NCI-H1694 (cell line): ENCODE measurements around the gene POC1B.
"Not testable (repeated sequence)": the region's sequence is repeated elsewhere in the genome, so short reads cannot be mapped to it uniquely, and the experiment has no call there.

Experiments used
- DNase-seq: peaks from one replicate; lab custom pipeline; 2025; lab: John Stamatoyannopoulos, UW

POC1B gene

GRCh38 chr12:89461649-89462612 lies 63.9 kb downstream of the POC1B start:
- DNase-seq = peak; percentile 17

GRCh38 chr12:89461190-89461589 lies 64.7 kb downstream of the POC1B start:
- no peak for DNase-seq

GRCh38 chr12:89459279-89459678 lies 66.6 kb downstream of the POC1B start:
- not testable (repeated sequence) for DNase-seq

GRCh38 chr12:89456565-89456964 lies 69.3 kb downstream of the POC1B start:
- no peak for DNase-seq

GRCh38 chr12:89454080-89454848 lies 71.6 kb downstream of the POC1B start:
- no peak for DNase-seq

- no peak for DNase-seq
These were observed 72.5 kb downstream of the POC1B start for GRCh38 chr12:89453121-89453978.

GRCh38 chr12:89451841-89452251 lies 74.0 kb downstream of the POC1B start:
- DNase-seq = no peak

- no peak for DNase-seq
These were observed 74.9 kb downstream of the POC1B start for GRCh38 chr12:89450907-89451306.

- no peak for DNase-seq
These were observed 76.9 kb downstream of the POC1B start for GRCh38 chr12:89448951-89449371.

GRCh38 chr12:89448526-89448925 lies 77.3 kb downstream of the POC1B start:
- DNase-seq = no peak

- DNase-seq = no peak
These were observed 85.9 kb downstream of the POC1B start for GRCh38 chr12:89439941-89440340.

GRCh38 chr12:89437231-89437630 lies 88.6 kb downstream of the POC1B start:
- no peak for DNase-seq

GRCh38 chr12:89436062-89436461 lies 89.8 kb downstream of the POC1B start:
- no peak for DNase-seq

- DNase-seq = no peak
These were observed 92.2 kb downstream of the POC1B start for GRCh38 chr12:89433634-89434033.

- no peak for DNase-seq
These were observed 93.5 kb downstream of the POC1B start for GRCh38 chr12:89432396-89432795.

- no peak for DNase-seq
These were observed 96.3 kb downstream of the POC1B start for GRCh38 chr12:89429528-89429927.

GRCh38 chr12:89427508-89428156 lies 98.2 kb downstream of the POC1B start:
- no peak for DNase-seq

GRCh38 chr12:89424846-89425245 lies 101.0 kb downstream of the POC1B start:
- DNase-seq = no peak

- no peak for DNase-seq
These were observed 101.5 kb downstream of the POC1B start for GRCh38 chr12:89424389-89424788.

GRCh38 chr12:89421092-89421835 lies 104.6 kb downstream of the POC1B start:
- no peak for DNase-seq
